ENCODE results near the gene TSBP1. TPM values are rescaled to one million over a fixed set of nuclear protein-coding genes. Genes with fewer than 3 reads are reported as not detected.
A peak's percentile ranks its signal among the peaks of the same experiment; 100 is the strongest.

Gene TSBP1
- total and polyA plus RNA-seq, 2 of the 13 experiments (the other 11 are each of a cell fraction or from before 2014, with no cell fraction given) = not detected

DNA sequence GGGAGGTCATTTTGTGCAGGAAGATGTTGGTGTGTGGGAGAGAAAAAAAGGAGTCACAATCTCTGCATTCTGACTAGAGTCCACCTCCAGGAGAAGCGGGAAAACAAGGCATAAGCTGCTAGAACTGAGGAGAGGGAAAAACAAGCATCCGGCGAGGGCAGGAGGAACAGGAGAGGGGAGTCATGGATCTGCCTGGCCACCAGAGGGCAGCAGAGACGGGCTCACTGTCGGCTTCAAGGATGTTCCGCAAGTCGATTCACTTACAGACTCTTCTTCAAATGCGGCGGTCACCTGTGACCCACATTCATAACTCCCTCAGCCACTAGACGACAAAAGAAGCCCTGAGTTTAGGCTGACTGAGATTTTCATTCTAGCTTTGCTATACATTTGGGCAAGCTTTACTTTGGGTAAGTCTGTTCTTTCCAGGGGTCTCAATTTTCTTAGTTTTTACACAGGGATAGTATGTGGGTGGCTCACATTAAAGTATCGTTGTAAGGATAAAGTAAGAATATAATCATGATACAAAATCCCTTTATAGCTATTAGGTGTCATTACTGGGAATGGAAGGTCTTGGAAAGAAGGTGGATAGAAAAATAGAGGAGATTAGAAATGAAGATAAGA lies 41.8 kb upstream of the TSBP1 start (continued):
- TF ChIP-seq, protein P1, sequence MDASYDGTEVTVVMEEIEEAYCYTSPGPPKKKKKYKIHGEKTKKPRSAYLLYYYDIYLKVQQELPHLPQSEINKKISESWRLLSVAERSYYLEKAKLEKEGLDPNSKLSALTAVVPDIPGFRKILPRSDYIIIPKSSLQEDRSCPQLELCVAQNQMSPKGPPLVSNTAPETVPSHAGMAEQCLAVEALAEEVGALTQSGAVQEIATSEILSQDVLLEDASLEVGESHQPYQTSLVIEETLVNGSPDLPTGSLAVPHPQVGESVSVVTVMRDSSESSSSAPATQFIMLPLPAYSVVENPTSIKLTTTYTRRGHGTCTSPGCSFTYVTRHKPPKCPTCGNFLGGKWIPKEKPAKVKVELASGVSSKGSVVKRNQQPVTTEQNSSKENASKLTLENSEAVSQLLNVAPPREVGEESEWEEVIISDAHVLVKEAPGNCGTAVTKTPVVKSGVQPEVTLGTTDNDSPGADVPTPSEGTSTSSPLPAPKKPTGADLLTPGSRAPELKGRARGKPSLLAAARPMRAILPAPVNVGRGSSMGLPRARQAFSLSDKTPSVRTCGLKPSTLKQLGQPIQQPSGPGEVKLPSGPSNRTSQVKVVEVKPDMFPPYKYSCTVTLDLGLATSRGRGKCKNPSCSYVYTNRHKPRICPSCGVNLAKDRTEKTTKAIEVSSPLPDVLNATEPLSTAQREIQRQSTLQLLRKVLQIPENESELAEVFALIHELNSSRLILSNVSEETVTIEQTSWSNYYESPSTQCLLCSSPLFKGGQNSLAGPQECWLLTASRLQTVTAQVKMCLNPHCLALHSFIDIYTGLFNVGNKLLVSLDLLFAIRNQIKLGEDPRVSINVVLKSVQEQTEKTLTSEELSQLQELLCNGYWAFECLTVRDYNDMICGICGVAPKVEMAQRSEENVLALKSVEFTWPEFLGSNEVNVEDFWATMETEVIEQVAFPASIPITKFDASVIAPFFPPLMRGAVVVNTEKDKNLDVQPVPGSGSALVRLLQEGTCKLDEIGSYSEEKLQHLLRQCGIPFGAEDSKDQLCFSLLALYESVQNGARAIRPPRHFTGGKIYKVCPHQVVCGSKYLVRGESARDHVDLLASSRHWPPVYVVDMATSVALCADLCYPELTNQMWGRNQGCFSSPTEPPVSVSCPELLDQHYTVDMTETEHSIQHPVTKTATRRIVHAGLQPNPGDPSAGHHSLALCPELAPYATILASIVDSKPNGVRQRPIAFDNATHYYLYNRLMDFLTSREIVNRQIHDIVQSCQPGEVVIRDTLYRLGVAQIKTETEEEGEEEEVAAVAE (CRISPR knock-in tag; IDR thresholded peaks at IDR 0.05; ENCODE audit: borderline replicate concordance) = no peak
- TF ChIP-seq, protein P2, sequence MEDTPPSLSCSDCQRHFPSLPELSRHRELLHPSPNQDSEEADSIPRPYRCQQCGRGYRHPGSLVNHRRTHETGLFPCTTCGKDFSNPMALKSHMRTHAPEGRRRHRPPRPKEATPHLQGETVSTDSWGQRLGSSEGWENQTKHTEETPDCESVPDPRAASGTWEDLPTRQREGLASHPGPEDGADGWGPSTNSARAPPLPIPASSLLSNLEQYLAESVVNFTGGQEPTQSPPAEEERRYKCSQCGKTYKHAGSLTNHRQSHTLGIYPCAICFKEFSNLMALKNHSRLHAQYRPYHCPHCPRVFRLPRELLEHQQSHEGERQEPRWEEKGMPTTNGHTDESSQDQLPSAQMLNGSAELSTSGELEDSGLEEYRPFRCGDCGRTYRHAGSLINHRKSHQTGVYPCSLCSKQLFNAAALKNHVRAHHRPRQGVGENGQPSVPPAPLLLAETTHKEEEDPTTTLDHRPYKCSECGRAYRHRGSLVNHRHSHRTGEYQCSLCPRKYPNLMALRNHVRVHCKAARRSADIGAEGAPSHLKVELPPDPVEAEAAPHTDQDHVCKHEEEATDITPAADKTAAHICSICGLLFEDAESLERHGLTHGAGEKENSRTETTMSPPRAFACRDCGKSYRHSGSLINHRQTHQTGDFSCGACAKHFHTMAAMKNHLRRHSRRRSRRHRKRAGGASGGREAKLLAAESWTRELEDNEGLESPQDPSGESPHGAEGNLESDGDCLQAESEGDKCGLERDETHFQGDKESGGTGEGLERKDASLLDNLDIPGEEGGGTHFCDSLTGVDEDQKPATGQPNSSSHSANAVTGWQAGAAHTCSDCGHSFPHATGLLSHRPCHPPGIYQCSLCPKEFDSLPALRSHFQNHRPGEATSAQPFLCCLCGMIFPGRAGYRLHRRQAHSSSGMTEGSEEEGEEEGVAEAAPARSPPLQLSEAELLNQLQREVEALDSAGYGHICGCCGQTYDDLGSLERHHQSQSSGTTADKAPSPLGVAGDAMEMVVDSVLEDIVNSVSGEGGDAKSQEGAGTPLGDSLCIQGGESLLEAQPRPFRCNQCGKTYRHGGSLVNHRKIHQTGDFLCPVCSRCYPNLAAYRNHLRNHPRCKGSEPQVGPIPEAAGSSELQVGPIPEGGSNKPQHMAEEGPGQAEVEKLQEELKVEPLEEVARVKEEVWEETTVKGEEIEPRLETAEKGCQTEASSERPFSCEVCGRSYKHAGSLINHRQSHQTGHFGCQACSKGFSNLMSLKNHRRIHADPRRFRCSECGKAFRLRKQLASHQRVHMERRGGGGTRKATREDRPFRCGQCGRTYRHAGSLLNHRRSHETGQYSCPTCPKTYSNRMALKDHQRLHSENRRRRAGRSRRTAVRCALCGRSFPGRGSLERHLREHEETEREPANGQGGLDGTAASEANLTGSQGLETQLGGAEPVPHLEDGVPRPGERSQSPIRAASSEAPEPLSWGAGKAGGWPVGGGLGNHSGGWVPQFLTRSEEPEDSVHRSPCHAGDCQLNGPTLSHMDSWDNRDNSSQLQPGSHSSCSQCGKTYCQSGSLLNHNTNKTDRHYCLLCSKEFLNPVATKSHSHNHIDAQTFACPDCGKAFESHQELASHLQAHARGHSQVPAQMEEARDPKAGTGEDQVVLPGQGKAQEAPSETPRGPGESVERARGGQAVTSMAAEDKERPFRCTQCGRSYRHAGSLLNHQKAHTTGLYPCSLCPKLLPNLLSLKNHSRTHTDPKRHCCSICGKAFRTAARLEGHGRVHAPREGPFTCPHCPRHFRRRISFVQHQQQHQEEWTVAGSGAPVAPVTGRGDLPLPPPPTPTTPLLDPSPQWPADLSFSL (CRISPR knock-in tag; IDR thresholded peaks at IDR 0.05) = no peak
- TF ChIP-seq ZSCAN20 (CRISPR knock-in tag; IDR thresholded peaks at IDR 0.05; ENCODE audit: borderline replicate concordance) = no peak
- no peak for TF ChIP-seq FOXA3 (CRISPR knock-in tag; IDR thresholded peaks at IDR 0.05)
- TF ChIP-seq, protein P3, sequence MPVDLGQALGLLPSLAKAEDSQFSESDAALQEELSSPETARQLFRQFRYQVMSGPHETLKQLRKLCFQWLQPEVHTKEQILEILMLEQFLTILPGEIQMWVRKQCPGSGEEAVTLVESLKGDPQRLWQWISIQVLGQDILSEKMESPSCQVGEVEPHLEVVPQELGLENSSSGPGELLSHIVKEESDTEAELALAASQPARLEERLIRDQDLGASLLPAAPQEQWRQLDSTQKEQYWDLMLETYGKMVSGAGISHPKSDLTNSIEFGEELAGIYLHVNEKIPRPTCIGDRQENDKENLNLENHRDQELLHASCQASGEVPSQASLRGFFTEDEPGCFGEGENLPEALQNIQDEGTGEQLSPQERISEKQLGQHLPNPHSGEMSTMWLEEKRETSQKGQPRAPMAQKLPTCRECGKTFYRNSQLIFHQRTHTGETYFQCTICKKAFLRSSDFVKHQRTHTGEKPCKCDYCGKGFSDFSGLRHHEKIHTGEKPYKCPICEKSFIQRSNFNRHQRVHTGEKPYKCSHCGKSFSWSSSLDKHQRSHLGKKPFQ (CRISPR knock-in tag; IDR thresholded peaks at IDR 0.05; ENCODE audit: insufficient replicate concordance) = no peak
- TF ChIP-seq, protein P4, sequence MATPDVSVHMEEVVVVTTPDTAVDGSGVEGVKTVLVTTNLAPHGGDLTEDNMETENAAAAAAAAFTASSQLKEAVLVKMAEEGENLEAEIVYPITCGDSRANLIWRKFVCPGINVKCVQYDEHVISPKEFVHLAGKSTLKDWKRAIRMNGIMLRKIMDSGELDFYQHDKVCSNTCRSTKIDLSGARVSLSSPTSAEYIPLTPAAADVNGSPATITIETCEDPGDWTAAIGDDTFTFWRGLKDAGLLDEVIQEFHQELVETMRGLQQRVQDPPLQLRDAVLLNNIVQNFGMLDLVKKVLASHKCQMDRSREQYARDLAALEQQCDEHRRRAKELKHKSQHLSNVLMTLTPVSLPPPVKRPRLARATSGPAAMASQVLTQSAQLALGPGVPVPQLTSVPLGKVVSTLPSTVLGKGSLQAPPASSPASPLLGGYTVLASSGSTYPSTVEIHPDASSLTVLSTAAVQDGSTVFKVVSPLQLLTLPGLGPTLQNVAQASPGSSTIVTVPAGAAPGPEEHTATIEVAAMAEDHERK (CRISPR knock-in tag; IDR thresholded peaks at IDR 0.05; ENCODE audit: low read depth) = no peak
- TF ChIP-seq, protein P5, sequence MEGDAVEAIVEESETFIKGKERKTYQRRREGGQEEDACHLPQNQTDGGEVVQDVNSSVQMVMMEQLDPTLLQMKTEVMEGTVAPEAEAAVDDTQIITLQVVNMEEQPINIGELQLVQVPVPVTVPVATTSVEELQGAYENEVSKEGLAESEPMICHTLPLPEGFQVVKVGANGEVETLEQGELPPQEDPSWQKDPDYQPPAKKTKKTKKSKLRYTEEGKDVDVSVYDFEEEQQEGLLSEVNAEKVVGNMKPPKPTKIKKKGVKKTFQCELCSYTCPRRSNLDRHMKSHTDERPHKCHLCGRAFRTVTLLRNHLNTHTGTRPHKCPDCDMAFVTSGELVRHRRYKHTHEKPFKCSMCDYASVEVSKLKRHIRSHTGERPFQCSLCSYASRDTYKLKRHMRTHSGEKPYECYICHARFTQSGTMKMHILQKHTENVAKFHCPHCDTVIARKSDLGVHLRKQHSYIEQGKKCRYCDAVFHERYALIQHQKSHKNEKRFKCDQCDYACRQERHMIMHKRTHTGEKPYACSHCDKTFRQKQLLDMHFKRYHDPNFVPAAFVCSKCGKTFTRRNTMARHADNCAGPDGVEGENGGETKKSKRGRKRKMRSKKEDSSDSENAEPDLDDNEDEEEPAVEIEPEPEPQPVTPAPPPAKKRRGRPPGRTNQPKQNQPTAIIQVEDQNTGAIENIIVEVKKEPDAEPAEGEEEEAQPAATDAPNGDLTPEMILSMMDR (CRISPR knock-in tag; IDR thresholded peaks at IDR 0.05) = peak; percentile 93
- no peak for TF ChIP-seq ZNF24 (IDR thresholded peaks at IDR 0.05)
- TF ChIP-seq, protein P6, sequence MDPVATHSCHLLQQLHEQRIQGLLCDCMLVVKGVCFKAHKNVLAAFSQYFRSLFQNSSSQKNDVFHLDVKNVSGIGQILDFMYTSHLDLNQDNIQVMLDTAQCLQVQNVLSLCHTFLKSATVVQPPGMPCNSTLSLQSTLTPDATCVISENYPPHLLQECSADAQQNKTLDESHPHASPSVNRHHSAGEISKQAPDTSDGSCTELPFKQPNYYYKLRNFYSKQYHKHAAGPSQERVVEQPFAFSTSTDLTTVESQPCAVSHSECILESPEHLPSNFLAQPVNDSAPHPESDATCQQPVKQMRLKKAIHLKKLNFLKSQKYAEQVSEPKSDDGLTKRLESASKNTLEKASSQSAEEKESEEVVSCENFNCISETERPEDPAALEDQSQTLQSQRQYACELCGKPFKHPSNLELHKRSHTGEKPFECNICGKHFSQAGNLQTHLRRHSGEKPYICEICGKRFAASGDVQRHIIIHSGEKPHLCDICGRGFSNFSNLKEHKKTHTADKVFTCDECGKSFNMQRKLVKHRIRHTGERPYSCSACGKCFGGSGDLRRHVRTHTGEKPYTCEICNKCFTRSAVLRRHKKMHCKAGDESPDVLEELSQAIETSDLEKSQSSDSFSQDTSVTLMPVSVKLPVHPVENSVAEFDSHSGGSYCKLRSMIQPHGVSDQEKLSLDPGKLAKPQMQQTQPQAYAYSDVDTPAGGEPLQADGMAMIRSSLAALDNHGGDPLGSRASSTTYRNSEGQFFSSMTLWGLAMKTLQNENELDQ (CRISPR knock-in tag; IDR thresholded peaks at IDR 0.05; ENCODE audit: borderline replicate concordance) = no peak

All from HepG2 (cell line).